Sigmoid colon (tissue), 7 donors: ENCODE measurements around the gene SPOCK1. TPM values are rescaled to one million over a fixed set of nuclear protein-coding genes. Genes with fewer than 3 reads are reported as not detected.

Experiments
- DNase-seq: peaks from one replicate; pipeline ENCODE4 v3.0.0-alpha.2; 2019
- H3K27ac ChIP-seq, 4 donors: fragments of 200-600 bp; sonication (generic); one replicate each; pipeline ENCODE4 v1.5.1; 2016 to 2019; ENCODE audit warnings: mild to moderate bottlenecking in 1 of 4
- H3K27me3 ChIP-seq, 3 donors: fragments of 200-600 bp; sonication (generic); one replicate each; pipeline ENCODE4 v1.5.1; 2019; ENCODE audit warnings: mild to moderate bottlenecking in 1 of 3
- H3K36me3 ChIP-seq, 4 donors: fragments of 200-600 bp; sonication (generic); one replicate each; pipeline ENCODE4 v1.5.1; 2016 to 2019
- H3K4me1 ChIP-seq, 4 donors: fragments of 200-600 bp; sonication (generic); one replicate each; pipeline ENCODE4 v1.5.1; 2017 to 2019
- H3K4me3 ChIP-seq, 4 donors: fragments of 200-600 bp; sonication (generic); one replicate each; pipeline ENCODE4 v1.5.1; 2017 to 2019; ENCODE audit warnings: mild to moderate bottlenecking in 2 of 4, moderate library complexity in 1 of 4
- H3K9me3 ChIP-seq, 4 donors: fragments of 200-600 bp in 3 of 4; sonication (generic) in 3 of 4; one replicate each; pipeline versions ENCODE4 v1.5.1 to v1.6.1; 2013 to 2019
- EP300 ChIP-seq, 4 donors: sonication (generic); formaldehyde crosslinking; IDR thresholded peaks; one replicate each; pipeline ENCODE4 v1.6.1; 2017; ENCODE audit warnings: antibody characterized with exemption in 4 of 4
- POLR2A ChIP-seq, 2 donors: fragments of 450-650 bp; IDR thresholded peaks; one replicate each; pipeline ENCODE4 v1.6.1; 2016; ENCODE audit warnings: antibody characterized with exemption in 2 of 2, mild to moderate bottlenecking in 2 of 2, moderate library complexity in 2 of 2
- POLR2AphosphoS5 ChIP-seq, 4 donors: sonication (generic); formaldehyde crosslinking; IDR thresholded peaks; one replicate each; pipeline ENCODE4 v1.6.1; 2017; ENCODE audit warnings: antibody characterized with exemption in 4 of 4
- WGBS, 2 donors: extraction: QIAGEN DNeasy Blood & Tissue Kit; methylation state at CpG; one replicate each; pipeline ENCODE4 v1.1.7; 2013; 5-methylcytosine and 5-hydroxymethylcytosine counted together
- intact Hi-C: fragments of 100-400 bp; cut with DNase I; formaldehyde crosslinking; loops from one replicate; pipeline ENCODE4 v1.15.1; 2023
- polyA plus RNA-seq, 3 donors: library from polyadenylated mRNA; stranded (reverse); fragments of 200-250 nt; gene quantifications; one replicate each; pipeline ENCODE4 v1.2.3, GENCODE V29; 2013
- total RNA-seq, 4 donors: library from RNA; depleted of rRNA; stranded (reverse); fragments of >200 nt; gene quantifications; one replicate each; pipeline ENCODE4 v1.1.0, GENCODE V29; 2016
- TF ChIP-seq, protein P1 (sequence below), 4 experiments: fragments of 450-650 bp in 3 of 4; fragments of 200-600 bp in 1 of 4; IDR thresholded peaks; one replicate each; pipeline ENCODE4 v1.5.1; 2016 to 2019; ENCODE audit warnings: antibody characterized with exemption in 4 of 4, mild to moderate bottlenecking in 3 of 4, moderate library complexity in 2 of 4
- donor health status: healthy with polysubstance abuse.
- donor health status: Bipolar disorder and iron deficiency.
- donor health status: healthy.

SPOCK1 gene
- total and polyA plus RNA-seq, 7 donors, result 2.4 to 104 (median 33.4) TPM

DNA sequence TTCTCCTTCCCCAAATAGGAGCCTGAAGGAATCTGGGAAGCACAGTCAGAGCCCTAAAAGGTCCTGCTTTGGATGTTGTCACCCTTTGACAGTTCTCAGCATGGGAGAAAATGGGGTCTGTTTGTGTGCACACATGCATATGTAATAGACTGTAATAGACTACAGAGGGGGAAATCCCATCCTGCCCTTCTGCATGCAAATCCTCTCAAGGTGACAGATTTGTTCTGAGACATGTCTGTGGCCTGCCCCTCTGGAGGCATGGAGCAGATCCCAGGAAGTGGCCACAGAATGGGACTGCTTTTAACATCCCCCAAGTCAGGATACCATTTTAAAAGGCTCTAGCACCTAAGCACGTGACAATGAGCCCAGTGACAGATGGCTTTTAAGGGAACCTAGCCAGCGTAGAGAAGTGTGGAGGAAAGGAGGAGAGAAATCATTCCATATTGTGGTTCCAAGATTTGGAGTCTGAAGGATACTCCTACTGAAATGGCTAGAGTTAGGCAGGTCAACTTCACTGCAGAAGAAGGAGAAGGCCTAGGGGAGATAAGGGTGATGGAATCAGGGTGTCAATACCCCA, 483.5 kb downstream of the SPOCK1 start:
- Histone ChIP-seq H3K27ac (no peak overlapping the region), H3K27me3 (no peaks in the 10 kb centered on the region), H3K4me1 (no peaks in the 10 kb centered on the region), H3K36me3 (no peaks in the 10 kb centered on the region), H3K4me3 (no peak overlapping the region), H3K9me3 (no peaks in the 10 kb centered on the region)
- intact Hi-C loops, result no loop called here
- DNase-seq, result no peak
- WGBS, 2 donors, result 70 to 73% methylated on average over 2 of the region's 2 CpGs
- TF ChIP-seq, protein P1, sequence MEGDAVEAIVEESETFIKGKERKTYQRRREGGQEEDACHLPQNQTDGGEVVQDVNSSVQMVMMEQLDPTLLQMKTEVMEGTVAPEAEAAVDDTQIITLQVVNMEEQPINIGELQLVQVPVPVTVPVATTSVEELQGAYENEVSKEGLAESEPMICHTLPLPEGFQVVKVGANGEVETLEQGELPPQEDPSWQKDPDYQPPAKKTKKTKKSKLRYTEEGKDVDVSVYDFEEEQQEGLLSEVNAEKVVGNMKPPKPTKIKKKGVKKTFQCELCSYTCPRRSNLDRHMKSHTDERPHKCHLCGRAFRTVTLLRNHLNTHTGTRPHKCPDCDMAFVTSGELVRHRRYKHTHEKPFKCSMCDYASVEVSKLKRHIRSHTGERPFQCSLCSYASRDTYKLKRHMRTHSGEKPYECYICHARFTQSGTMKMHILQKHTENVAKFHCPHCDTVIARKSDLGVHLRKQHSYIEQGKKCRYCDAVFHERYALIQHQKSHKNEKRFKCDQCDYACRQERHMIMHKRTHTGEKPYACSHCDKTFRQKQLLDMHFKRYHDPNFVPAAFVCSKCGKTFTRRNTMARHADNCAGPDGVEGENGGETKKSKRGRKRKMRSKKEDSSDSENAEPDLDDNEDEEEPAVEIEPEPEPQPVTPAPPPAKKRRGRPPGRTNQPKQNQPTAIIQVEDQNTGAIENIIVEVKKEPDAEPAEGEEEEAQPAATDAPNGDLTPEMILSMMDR (IDR thresholded peaks at IDR 0.05), result no peak
- TF ChIP-seq POLR2AphosphoS5 (IDR thresholded peaks at IDR 0.05) (no peak), POLR2A (IDR thresholded peaks at IDR 0.05) (no peak), EP300 (IDR thresholded peaks at IDR 0.05) (no peak)

- no peaks in the 10 kb centered on the region for H3K9me3 ChIP-seq
- no peaks in the 10 kb centered on the region for H3K4me1 ChIP-seq
- WGBS, 2 donors, result 74 to 81% methylated on average over 3 of the region's 3 CpGs
- intact Hi-C loops, result no loop called here
- no peaks in the 10 kb centered on the region for H3K27me3 ChIP-seq
- no peak overlapping the region for H3K4me3 ChIP-seq
- H3K36me3 ChIP-seq, result no peaks in the 10 kb centered on the region
- TF ChIP-seq EP300 (IDR thresholded peaks at IDR 0.05), result no peak
- no peak for TF ChIP-seq POLR2A (IDR thresholded peaks at IDR 0.05)
- no peak for TF ChIP-seq POLR2AphosphoS5 (IDR thresholded peaks at IDR 0.05)
- TF ChIP-seq, protein P1 (IDR thresholded peaks at IDR 0.05), result no peak
- H3K27ac ChIP-seq, result no peak overlapping the region
- DNase-seq, result no peak
These were observed 484.4 kb downstream of the SPOCK1 start for GRCh38 chr5:137014731-137015130.

GRCh38 chr5:137010226-137010625, 488.9 kb downstream of the SPOCK1 start:
- H3K4me3 ChIP-seq, result no peak overlapping the region
- TF ChIP-seq POLR2A (IDR thresholded peaks at IDR 0.05) (no peak), EP300 (IDR thresholded peaks at IDR 0.05) (no peak), POLR2AphosphoS5 (IDR thresholded peaks at IDR 0.05) (no peak)
- TF ChIP-seq, protein P1 (IDR thresholded peaks at IDR 0.05), result no peak
- WGBS, 2 donors, result 39 to 50% methylated on average over 3 of the region's 3 CpGs
- DNase-seq, result no peak
- no peaks in the 10 kb centered on the region for H3K9me3 ChIP-seq
- H3K4me1 ChIP-seq, result no peaks in the 10 kb centered on the region
- H3K27ac ChIP-seq, result no peak overlapping the region
- H3K36me3 ChIP-seq, result no peaks in the 10 kb centered on the region
- intact Hi-C loops, result no loop called here
- no peaks in the 10 kb centered on the region for H3K27me3 ChIP-seq

- TF ChIP-seq POLR2A (IDR thresholded peaks at IDR 0.05), result no peak
- TF ChIP-seq POLR2AphosphoS5 (IDR thresholded peaks at IDR 0.05), result no peak
- TF ChIP-seq, protein P1 (IDR thresholded peaks at IDR 0.05), result no peak
- WGBS, 2 donors, result 76 to 82% methylated on average over 2 of the region's 2 CpGs
- intact Hi-C loops, result no loop called here
- no peaks in the 10 kb centered on the region for H3K9me3 ChIP-seq
- H3K27me3 ChIP-seq, result no peaks in the 10 kb centered on the region
- no peak overlapping the region for H3K27ac ChIP-seq
- no peaks in the 10 kb centered on the region for H3K4me1 ChIP-seq
- DNase-seq, result no peak
- no peak overlapping the region for H3K4me3 ChIP-seq
- no peaks in the 10 kb centered on the region for H3K36me3 ChIP-seq
These were observed 494.8 kb downstream of the SPOCK1 start for GRCh38 chr5:137004279-137004678.

GRCh38 chr5:137001026-137001569, 498.0 kb downstream of the SPOCK1 start:
- WGBS, 2 donors, result 86 to 88% methylated on average over 7 of the region's 7 CpGs
- Histone ChIP-seq H3K27ac (no peak overlapping the region), H3K4me3 (no peak overlapping the region), H3K36me3 (no peaks in the 10 kb centered on the region), H3K9me3 (no peaks in the 10 kb centered on the region), H3K4me1 (no peaks in the 10 kb centered on the region), H3K27me3 (no peaks in the 10 kb centered on the region)
- DNase-seq, result no peak
- intact Hi-C loops, result no loop called here
- TF ChIP-seq, protein P1 (IDR thresholded peaks at IDR 0.05), result no peak
